ENCODE results near the gene FGD6.

GRCh38 chr12:95057424-95057823, 159.8 kb downstream of the FGD6 start:
- no peak for TF ChIP-seq POLR2AphosphoS5 (IDR thresholded peaks at IDR 0.05; ENCODE audit: insufficient read depth in 1 of 2, low read depth in 1 of 2)
- TF ChIP-seq CTCF (IDR thresholded peaks at IDR 0.05): no peak
- no peak for TF ChIP-seq POLR2A (IDR thresholded peaks at IDR 0.05)
